C1 segment of cervical spinal cord (tissue), 14 donors: ENCODE measurements around the gene GIMAP1.

Source experiments
- DNase-seq, 14 donors: peaks; one replicate each; lab custom pipeline; 2025; lab: John Stamatoyannopoulos, UW

GIMAP1 gene

GRCh38 chr7:150746921-150747320 lies 30.5 kb downstream of the GIMAP1 start:
- DNase-seq, result no peak

- DNase-seq, result no peak
Observed at GRCh38 chr7:150748376-150748775, 32.0 kb downstream of the GIMAP1 start.

GRCh38 chr7:150751702-150752101 lies 35.3 kb downstream of the GIMAP1 start:
- no peak for DNase-seq

GRCh38 chr7:150753239-150753638 lies 36.8 kb downstream of the GIMAP1 start:
- DNase-seq, result peak in 4 of 14 donors; percentile 7 to 19 (median 14)

- DNase-seq, result no peak
Observed at GRCh38 chr7:150753826-150754603, 37.6 kb downstream of the GIMAP1 start.

- DNase-seq, result no peak
Observed at GRCh38 chr7:150754951-150755350, 38.5 kb downstream of the GIMAP1 start.

- no peak for DNase-seq
Observed at GRCh38 chr7:150755473-150756099, 39.2 kb downstream of the GIMAP1 start.

- DNase-seq, result no peak
Observed at GRCh38 chr7:150756166-150756565, 39.8 kb downstream of the GIMAP1 start.

- no peak for DNase-seq
Observed at GRCh38 chr7:150756858-150757257, 40.4 kb downstream of the GIMAP1 start.

GRCh38 chr7:150759479-150759878 lies 43.1 kb downstream of the GIMAP1 start:
- DNase-seq, result no peak

- no peak for DNase-seq
Observed at GRCh38 chr7:150766334-150766709, 49.9 kb downstream of the GIMAP1 start.

GRCh38 chr7:150769768-150770167 lies 53.4 kb downstream of the GIMAP1 start:
- no peak for DNase-seq
